ENCODE measurements around the gene CCDC148.

GRCh38 chr2:158212301-158212700, 244.3 kb downstream of the CCDC148 start:
- TF ChIP-seq CTCF (IDR thresholded peaks at IDR 0.05) (no peak), EZH2 (IDR thresholded peaks at IDR 0.05; ENCODE audit: borderline replicate concordance, insufficient read depth, low read depth, low read length, poor library complexity, severe bottlenecking) (no peak)
